ENCODE data around the gene BLOC1S5. TPM values are rescaled to one million over a fixed set of nuclear protein-coding genes. Genes with fewer than 3 reads are reported as not detected.
A peak's percentile ranks its signal among the peaks of the same experiment; 100 is the strongest.

The BLOC1S5 gene
- total and polyA plus RNA-seq, 9 of the 15 experiments (the other 6 are each of a cell fraction or from before 2014, with no cell fraction given), result 8.5 to 41.0 (median 27.7) TPM

DNA sequence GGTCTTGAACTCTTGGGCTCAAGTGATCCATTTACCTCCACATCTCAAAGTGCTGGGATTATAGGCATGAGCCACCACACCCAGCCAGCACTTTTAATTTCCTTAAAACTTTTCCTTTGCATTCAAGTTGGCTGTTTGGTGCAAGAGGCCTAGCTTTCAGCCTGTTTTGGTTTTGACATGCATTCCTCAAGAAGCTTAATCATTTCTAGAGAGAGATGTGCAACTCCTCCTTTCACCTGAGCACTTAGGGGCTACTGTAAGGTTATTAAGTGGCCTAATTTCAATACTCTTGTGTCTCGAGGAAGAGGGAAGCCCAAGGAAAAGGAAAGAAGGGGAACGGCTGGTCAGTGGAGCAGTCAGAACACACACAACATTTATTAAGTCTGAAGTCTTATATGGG, 13.8 kb upstream of the BLOC1S5 start:
- Histone ChIP-seq H4K20me1 (replicated peaks; ENCODE audit: control insufficient read depth, insufficient read depth, low read length) (0 out of 2 replicates have a peak, but pooled peaks cover 3% of the 10 kb centered on the region), H3K27ac (ENCODE audit: extremely low read depth, low read depth, low read length) (no peak overlapping the region), H3K4me3 (no peak overlapping the region), H3K79me2 (ENCODE audit: control insufficient read depth, insufficient read depth, low read length) (peaks cover 15% of the 10 kb centered on the region), H3K9me3 (replicated peaks; ENCODE audit: control insufficient read depth, insufficient read depth, low read depth, low read length) (no peaks in the 10 kb centered on the region), H2AFZ (ENCODE audit: low read depth, low read length) (no peak overlapping the region), H3K9me1 (ENCODE audit: control insufficient read depth, insufficient read depth, low read length) (no peaks in the 10 kb centered on the region), H3K27me3 (ENCODE audit: control insufficient read depth in 2 of 2, insufficient read depth in 2 of 2, low read length in 2 of 2) (no peaks in the 10 kb centered on the region), H3K4me1 (replicated peaks in 1 of 2; ENCODE audit: control insufficient read depth in 2 of 2, insufficient read depth in 2 of 2, low read length in 2 of 2) (peaks cover 0 to 2% of the 10 kb centered on the region in 2 experiments; a peak in 2 of 5 replicates), H3K4me2 (ENCODE audit: insufficient read depth, low read length) (no peak overlapping the region), H3K9ac (ENCODE audit: insufficient read depth in 1 of 2, low read depth in 2 of 2, low read length in 2 of 2) (no peak overlapping the region), H3K36me3 (ENCODE audit: control insufficient read depth, insufficient read depth, low read length) (peaks cover 46% of the 10 kb centered on the region)
- no TSS peak for BruUV-seq (replicated peaks)
- POLR2A ChIA-PET, result interaction anchor here (1.3 to 3.0 kb wide), 2 partner anchors 10 to 13 kb away, joined by 3 to 12 read pairs; partner anchors contain the start of gene BLOC1S5
- DNase-seq (ENCODE audit: extremely low read depth in 1 of 4, low spot score in 3 of 4), result no peak
- FAIRE-seq, result peak; percentile 26
- in situ Hi-C loops (cut with MboI), result no loop called here
- 88% methylated on average over 2 of the region's 2 CpGs for WGBS (ENCODE audit: insufficient coverage, low coverage, missing lambda C conversion rate)
- intact Hi-C loops (cut with micrococcal nuclease), result no loop called here
- ATAC-seq, result no peak; the same call in 2 of the 3 replicates
- CTCF ChIA-PET (ENCODE audit: low intra/inter-chr PET ratio), result no interaction called here
- peak; percentile 17; the same call in 1 of the 2 replicates for TF ChIP-seq POLR2A (conservative IDR thresholded peaks at IDR 0.05)
- TF ChIP-seq, protein P1, sequence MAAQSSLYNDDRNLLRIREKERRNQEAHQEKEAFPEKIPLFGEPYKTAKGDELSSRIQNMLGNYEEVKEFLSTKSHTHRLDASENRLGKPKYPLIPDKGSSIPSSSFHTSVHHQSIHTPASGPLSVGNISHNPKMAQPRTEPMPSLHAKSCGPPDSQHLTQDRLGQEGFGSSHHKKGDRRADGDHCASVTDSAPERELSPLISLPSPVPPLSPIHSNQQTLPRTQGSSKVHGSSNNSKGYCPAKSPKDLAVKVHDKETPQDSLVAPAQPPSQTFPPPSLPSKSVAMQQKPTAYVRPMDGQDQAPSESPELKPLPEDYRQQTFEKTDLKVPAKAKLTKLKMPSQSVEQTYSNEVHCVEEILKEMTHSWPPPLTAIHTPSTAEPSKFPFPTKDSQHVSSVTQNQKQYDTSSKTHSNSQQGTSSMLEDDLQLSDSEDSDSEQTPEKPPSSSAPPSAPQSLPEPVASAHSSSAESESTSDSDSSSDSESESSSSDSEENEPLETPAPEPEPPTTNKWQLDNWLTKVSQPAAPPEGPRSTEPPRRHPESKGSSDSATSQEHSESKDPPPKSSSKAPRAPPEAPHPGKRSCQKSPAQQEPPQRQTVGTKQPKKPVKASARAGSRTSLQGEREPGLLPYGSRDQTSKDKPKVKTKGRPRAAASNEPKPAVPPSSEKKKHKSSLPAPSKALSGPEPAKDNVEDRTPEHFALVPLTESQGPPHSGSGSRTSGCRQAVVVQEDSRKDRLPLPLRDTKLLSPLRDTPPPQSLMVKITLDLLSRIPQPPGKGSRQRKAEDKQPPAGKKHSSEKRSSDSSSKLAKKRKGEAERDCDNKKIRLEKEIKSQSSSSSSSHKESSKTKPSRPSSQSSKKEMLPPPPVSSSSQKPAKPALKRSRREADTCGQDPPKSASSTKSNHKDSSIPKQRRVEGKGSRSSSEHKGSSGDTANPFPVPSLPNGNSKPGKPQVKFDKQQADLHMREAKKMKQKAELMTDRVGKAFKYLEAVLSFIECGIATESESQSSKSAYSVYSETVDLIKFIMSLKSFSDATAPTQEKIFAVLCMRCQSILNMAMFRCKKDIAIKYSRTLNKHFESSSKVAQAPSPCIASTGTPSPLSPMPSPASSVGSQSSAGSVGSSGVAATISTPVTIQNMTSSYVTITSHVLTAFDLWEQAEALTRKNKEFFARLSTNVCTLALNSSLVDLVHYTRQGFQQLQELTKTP (IDR thresholded peaks at IDR 0.05; ENCODE audit: low read depth in 1 of 2, partially characterized antibody in 2 of 2), result no peak
- TF ChIP-seq THRB (CRISPR knock-in tag; conservative IDR thresholded peaks at IDR 0.05), result no peak
- no peak for TF ChIP-seq RBFOX2 (IDR thresholded peaks at IDR 0.05; ENCODE audit: low read depth, low read length)
- TF ChIP-seq ZNF431 (CRISPR knock-in tag; IDR thresholded peaks at IDR 0.05), result 0 out of 2 replicates have a peak, but pooled peaks have one; percentile 29
- TF ChIP-seq PREB (CRISPR knock-in tag; IDR thresholded peaks at IDR 0.05), result no peak
- no peak for TF ChIP-seq KLF16 (IDR thresholded peaks at IDR 0.05)
- TF ChIP-seq TCF3 (CRISPR knock-in tag; IDR thresholded peaks at IDR 0.05), result no peak
- TF ChIP-seq SUPT5H (IDR thresholded peaks at IDR 0.05), result 0 out of 2 replicates have a peak, but pooled peaks have one; percentile 18
- no peak for TF ChIP-seq SAFB2 (IDR thresholded peaks at IDR 0.05; ENCODE audit: borderline replicate concordance, low read depth, low read length, severe bottlenecking)
- no peak for TF ChIP-seq CGGBP1 (CRISPR knock-in tag; IDR thresholded peaks at IDR 0.05)
- TF ChIP-seq HDGF (IDR thresholded peaks at IDR 0.05), result no peak
- no peak for TF ChIP-seq CBFB (CRISPR knock-in tag; IDR thresholded peaks at IDR 0.05)
- no peak for TF ChIP-seq FOXJ3 (CRISPR knock-in tag; IDR thresholded peaks at IDR 0.05)
- no peak for TF ChIP-seq ZBTB26 (CRISPR knock-in tag; IDR thresholded peaks at IDR 0.05)
